WTC11 (cell line): Measurements from ENCODE around the gene PTPRT. TPM values are rescaled to one million over a fixed set of nuclear protein-coding genes. Genes with fewer than 3 reads are reported as not detected.

Source experiments
- ATAC-seq: fragments of 200-7000 bp; cut with Tn5 transposase; 2 replicates; pipeline ENCODE4 v1.10.0; 2021; ENCODE audit warnings: mild to moderate bottlenecking, moderate library complexity
- CTCF ChIA-PET: fragments of 300-600 bp; sonication (Branson Sonifier 250); formaldehyde crosslinking; loops from one replicate; lab custom pipeline; 2021; ENCODE audit warnings: antibody characterized with exemption; lab: Charles Lee
- POLR2A ChIA-PET: fragments of 350-600 bp; sonication (Branson Sonifier 250); formaldehyde crosslinking; loops from one replicate; lab custom pipeline; 2021; ENCODE audit warnings: antibody characterized with exemption; lab: Charles Lee
- DNase-seq: peaks from one replicate; pipeline ENCODE4 v3.0.0; 2021; ENCODE audit warnings: low spot score
- H3K27ac Mint-ChIP-seq: 2 replicates; pipeline ENCODE4 v1.8.0; 2021; ENCODE audit warnings: mixed read lengths
- H3K27me3 Mint-ChIP-seq: 2 replicates; pipeline ENCODE4 v1.8.0; 2021; ENCODE audit warnings: low read depth, mild to moderate bottlenecking, moderate library complexity, mixed read lengths
- H3K36me3 Mint-ChIP-seq: 2 replicates; pipeline ENCODE4 v1.8.0; 2021; ENCODE audit warnings: mixed read lengths
- H3K4me1 Mint-ChIP-seq: 2 replicates; pipeline ENCODE4 v1.8.0; 2022; ENCODE audit warnings: mixed read lengths
- H3K4me3 Mint-ChIP-seq: 2 replicates; pipeline ENCODE4 v1.8.0; 2021; ENCODE audit warnings: mild to moderate bottlenecking, moderate library complexity, mixed read lengths
- H3K9me3 Mint-ChIP-seq: 2 replicates; pipeline ENCODE4 v1.8.0; 2021; ENCODE audit warnings: mixed read lengths
- ATF2 ChIP-seq: sonication (generic); formaldehyde crosslinking; IDR thresholded peaks from 2 replicates; pipeline ENCODE4 v1.8.1; 2022; ENCODE audit warnings: low read depth, missing genetic modification reagents, borderline replicate concordance
- ATF6 ChIP-seq: sonication (generic); formaldehyde crosslinking; IDR thresholded peaks from 2 replicates; pipeline ENCODE4 v1.8.1; 2023; ENCODE audit warnings: mild to moderate bottlenecking, missing genetic modification reagents
- CTCF ChIP-seq: fragments of 200-600 bp; IDR thresholded peaks from 2 replicates; pipeline ENCODE4 v1.8.0; 2022; ENCODE audit warnings: antibody characterized with exemption
- E2F4 ChIP-seq: sonication (generic); formaldehyde crosslinking; IDR thresholded peaks from 2 replicates; pipeline ENCODE4 v1.8.1; 2022; ENCODE audit warnings: low read depth, mild to moderate bottlenecking, moderate library complexity, missing genetic modification reagents, borderline replicate concordance
- ERG ChIP-seq: fragments of 250-450 bp; sonication (Bioruptor Pico); IDR thresholded peaks from 2 replicates; pipeline ENCODE4 v1.8.0; 2021; ENCODE audit warnings: mild to moderate bottlenecking
- FOXK1 ChIP-seq: sonication (generic); formaldehyde crosslinking; IDR thresholded peaks from 2 replicates; pipeline ENCODE4 v1.8.0; 2022; ENCODE audit warnings: mild to moderate bottlenecking, moderate library complexity, missing genetic modification reagents
- HMGXB4 ChIP-seq: sonication (generic); formaldehyde crosslinking; IDR thresholded peaks from 2 replicates; pipeline ENCODE4 v1.8.1; 2023; ENCODE audit warnings: mild to moderate bottlenecking, moderate library complexity, missing genetic modification reagents
- IRF1 ChIP-seq: sonication (generic); formaldehyde crosslinking; IDR thresholded peaks from 2 replicates; pipeline ENCODE4 v1.8.0; 2023; ENCODE audit warnings: missing genetic modification reagents
- JAZF1 ChIP-seq: fragments of 250-450 bp; sonication (Bioruptor Pico); IDR thresholded peaks from 2 replicates; pipeline ENCODE4 v1.9.0; 2021; ENCODE audit warnings: moderate library complexity, mild to moderate bottlenecking, inconsistent platforms
- NFATC4 ChIP-seq: fragments of 250-450 bp; sonication (Bioruptor Pico); IDR thresholded peaks from 2 replicates; pipeline ENCODE4 v1.9.0; 2021; ENCODE audit warnings: mild to moderate bottlenecking
- NFYB ChIP-seq: sonication (generic); formaldehyde crosslinking; conservative IDR thresholded peaks from 2 replicates; pipeline ENCODE4 v1.8.0; 2022; ENCODE audit warnings: low read depth, missing genetic modification reagents
- PRRX2 ChIP-seq: fragments of 250-450 bp; sonication (Bioruptor Pico); IDR thresholded peaks from 2 replicates; pipeline ENCODE4 v1.8.0; 2021; ENCODE audit warnings: mild to moderate bottlenecking
- SP1 ChIP-seq: sonication (generic); formaldehyde crosslinking; conservative IDR thresholded peaks from 2 replicates; pipeline ENCODE4 v1.8.1; 2022; ENCODE audit warnings: missing genetic modification reagents
- TCF7 ChIP-seq: sonication (generic); formaldehyde crosslinking; IDR thresholded peaks from 2 replicates; pipeline ENCODE4 v1.8.0; 2022; ENCODE audit warnings: mild to moderate bottlenecking, low read depth, missing genetic modification reagents, moderate library complexity
- USF2 ChIP-seq: sonication (generic); formaldehyde crosslinking; IDR thresholded peaks from 2 replicates; pipeline ENCODE4 v1.8.1; 2023; ENCODE audit warnings: mild to moderate bottlenecking, missing genetic modification reagents, moderate library complexity
- ZNF416 ChIP-seq: fragments of 250-450 bp; sonication (Bioruptor Pico); IDR thresholded peaks from 2 replicates; pipeline ENCODE4 v1.9.0; 2021; ENCODE audit warnings: mild to moderate bottlenecking, inconsistent platforms
- ZNF532 ChIP-seq: fragments of 250-450 bp; sonication (Bioruptor Pico); IDR thresholded peaks from 2 replicates; pipeline ENCODE4 v1.9.0; 2021; ENCODE audit warnings: mild to moderate bottlenecking, borderline replicate concordance
- total RNA-seq: library from RNA; stranded (reverse); gene quantifications from 3 replicates; pipeline ENCODE4 v1.2.3, GENCODE V29; 2021

The PTPRT gene
- total RNA-seq, 1 experiment from 2014 or later = 1.1 TPM

GRCh38 chr20:42507874-42508273, 681.8 kb downstream of the PTPRT start:
- Mint-ChIP-seq H3K36me3 (peaks cover 2% of the 10 kb centered on the region; the same call in 1 of the 2 replicates), H3K4me1 (peaks cover 3% of the 10 kb centered on the region; the same call in 1 of the 2 replicates)
- CTCF ChIA-PET = no interaction called here

More at GRCh38 chr20:42507874-42508273, 681.8 kb downstream of the PTPRT start:
- H3K9me3 Mint-ChIP-seq = peaks cover 11% of the 10 kb centered on the region
- H3K4me3 Mint-ChIP-seq = no peak overlapping the region
- no peak overlapping the region for H3K27ac Mint-ChIP-seq
- ATAC-seq = no peak
- TF ChIP-seq TCF7 (CRISPR knock-in tag) (no peak), ATF2 (CRISPR knock-in tag) (no peak), USF2 (CRISPR knock-in tag) (no peak), PRRX2 (CRISPR knock-in tag) (no peak), NFATC4 (no peak), FOXK1 (CRISPR knock-in tag) (no peak), HMGXB4 (CRISPR knock-in tag) (no peak), E2F4 (no peak), SP1 (no peak), NFYB (CRISPR knock-in tag) (no peak), ERG (CRISPR knock-in tag) (no peak), CTCF (no peak), IRF1 (CRISPR knock-in tag) (no peak), JAZF1 (CRISPR knock-in tag) (no peak), ZNF416 (CRISPR knock-in tag) (no peak), ATF6 (CRISPR knock-in tag) (no peak), ZNF532 (CRISPR knock-in tag) (no peak)
- no peaks in the 10 kb centered on the region for H3K27me3 Mint-ChIP-seq
- POLR2A ChIA-PET = no interaction called here
- DNase-seq = no peak
